Upper lobe of right lung (tissue), 1 donor: Measurements from ENCODE around the gene PDE6B. TPM values are rescaled to one million over a fixed set of nuclear protein-coding genes. Genes with fewer than 3 reads are reported as not detected.

ENCODE experiments used
- ATAC-seq: fragments of 200-7000 bp; cut with Tn5 transposase; one replicate; pipeline ENCODE4 v1.9.1; 2020; ENCODE audit warnings: mild to moderate bottlenecking, moderate library complexity
- DNase-seq: peaks from one replicate; pipeline ENCODE4 v3.0.0-alpha.2; 2020
- H3K27ac ChIP-seq: fragments of 200-600 bp; one replicate; pipeline ENCODE4 v1.8.0; 2022
- H3K27me3 ChIP-seq: fragments of 200-600 bp; one replicate; pipeline ENCODE4 v1.8.0; 2022; ENCODE audit warnings: mild to moderate bottlenecking
- H3K36me3 ChIP-seq: fragments of 200-600 bp; one replicate; pipeline ENCODE4 v1.8.0; 2022
- H3K4me1 ChIP-seq: fragments of 200-600 bp; one replicate; pipeline ENCODE4 v1.8.0; 2022
- H3K4me3 ChIP-seq: fragments of 200-600 bp; one replicate; pipeline ENCODE4 v1.8.0; 2022; ENCODE audit warnings: mild to moderate bottlenecking
- H3K9me3 ChIP-seq: fragments of 200-600 bp; one replicate; pipeline ENCODE4 v1.8.0; 2022
- CTCF ChIP-seq: fragments of 200-600 bp; IDR thresholded peaks from one replicate; pipeline ENCODE4 v1.8.0; 2022; ENCODE audit warnings: antibody characterized with exemption
- intact Hi-C: fragments of 100-400 bp; cut with DNase I; formaldehyde crosslinking; loops from one replicate; pipeline ENCODE4 v1.11.0; 2022
- total RNA-seq: library from RNA; stranded (reverse); fragmentation: NEBNext Ultra II Directional; extraction: Animal tissue kit (Norgen Biotek cat#: 25700); gene quantifications from one replicate; pipeline ENCODE4 v1.2.1, GENCODE V29; 2021
- donor health status: DM: no; HTN: yes; CAD: no; lungs with severe emphysema.

The PDE6B gene
- total RNA-seq, 1 donor from 2014 or later = 9.1 TPM

GRCh38 chr4:653831-654502 is 28.6 kb downstream of the PDE6B start:
- Histone ChIP-seq H3K4me3 (no peak overlapping the region), H3K27me3 (peaks cover 18% of the 10 kb centered on the region), H3K4me1 (no peaks in the 10 kb centered on the region), H3K36me3 (no peaks in the 10 kb centered on the region), H3K27ac (no peak overlapping the region), H3K9me3 (no peaks in the 10 kb centered on the region)
- TF ChIP-seq CTCF = no peak
- DNase-seq = no peak
- intact Hi-C loops = no loop called here
- no peak for ATAC-seq

- no peaks in the 10 kb centered on the region for H3K9me3 ChIP-seq
- no peaks in the 10 kb centered on the region for H3K36me3 ChIP-seq
- DNase-seq (no peak), ATAC-seq (no peak)
- no peaks in the 10 kb centered on the region for H3K4me1 ChIP-seq
- H3K27me3 ChIP-seq = peaks cover 15% of the 10 kb centered on the region
- TF ChIP-seq CTCF = no peak
- intact Hi-C loops = no loop called here
- no peak overlapping the region for H3K27ac ChIP-seq
- H3K4me3 ChIP-seq = no peak overlapping the region
Measured at GRCh38 chr4:654503-654845, 29.1 kb downstream of the PDE6B start.

- intact Hi-C loops = no loop called here
- Histone ChIP-seq H3K4me1 (no peaks in the 10 kb centered on the region), H3K36me3 (no peaks in the 10 kb centered on the region), H3K27ac (no peak overlapping the region), H3K9me3 (no peaks in the 10 kb centered on the region), H3K4me3 (no peak overlapping the region), H3K27me3 (peaks cover 14% of the 10 kb centered on the region)
- DNase-seq (no peak), ATAC-seq (no peak)
- no peak for TF ChIP-seq CTCF
Measured at GRCh38 chr4:654871-655463, 29.6 kb downstream of the PDE6B start.

GRCh38 chr4:655464-656151 is 30.2 kb downstream of the PDE6B start:
- DNase-seq = no peak
- no peak for ATAC-seq
- Histone ChIP-seq H3K4me1 (no peaks in the 10 kb centered on the region), H3K9me3 (no peaks in the 10 kb centered on the region), H3K27me3 (peaks cover 9% of the 10 kb centered on the region), H3K27ac (no peak overlapping the region), H3K36me3 (no peaks in the 10 kb centered on the region), H3K4me3 (no peak overlapping the region)
- no peak for TF ChIP-seq CTCF
- intact Hi-C loops = no loop called here

GRCh38 chr4:656436-657337 is 31.3 kb downstream of the PDE6B start:
- no peak overlapping the region for H3K4me3 ChIP-seq
- DNase-seq = no peak
- ATAC-seq = no peak
- intact Hi-C loops = no loop called here
- peaks cover 5% of the 10 kb centered on the region for H3K27me3 ChIP-seq
- TF ChIP-seq CTCF = no peak
- H3K36me3 ChIP-seq = no peaks in the 10 kb centered on the region
- no peaks in the 10 kb centered on the region for H3K9me3 ChIP-seq
- no peak overlapping the region for H3K27ac ChIP-seq
- H3K4me1 ChIP-seq = no peaks in the 10 kb centered on the region
